PFSK-1 (cell line): ENCODE measurements around the gene SAA4.

Source experiments
- FOXP2 ChIP-seq: optimal IDR thresholded peaks from 2 replicates; pipeline ENCODE3; 2011; ENCODE audit warnings: borderline replicate concordance, control low read depth, inconsistent platforms; ENCODE audit not compliant: insufficient read depth; ENCODE audit errors: extremely low read length, extremely low read depth
- POLR2AphosphoS5 ChIP-seq: IDR thresholded peaks from 2 replicates; pipeline ENCODE4 v1.6.1; 2012; ENCODE audit warnings: low read depth, mild to moderate bottlenecking, control low read depth, low read length, moderate library complexity
- SIN3A ChIP-seq: IDR thresholded peaks from 2 replicates; pipeline ENCODE4 v1.6.1; 2012; ENCODE audit warnings: mild to moderate bottlenecking, low read length, moderate library complexity, borderline replicate concordance; ENCODE audit not compliant: insufficient read depth
- TAF1 ChIP-seq: IDR thresholded peaks from 2 replicates; pipeline ENCODE4 v1.6.1; 2012; ENCODE audit warnings: low read length, control low read depth, borderline replicate concordance; ENCODE audit not compliant: insufficient read depth
- TF ChIP-seq, protein P1 (sequence below), 2 experiments: IDR thresholded peaks; 2 replicates each; pipeline versions ENCODE4 v1.6.1 to v1.8.0; 2011 to 2012; ENCODE audit warnings: low read depth in 2 of 2, low read length in 2 of 2, control low read depth in 1 of 2, inconsistent platforms in 1 of 2, mild to moderate bottlenecking in 1 of 2, moderate library complexity in 1 of 2; ENCODE audit not compliant: insufficient read depth in 1 of 2

The SAA4 gene

DNA sequence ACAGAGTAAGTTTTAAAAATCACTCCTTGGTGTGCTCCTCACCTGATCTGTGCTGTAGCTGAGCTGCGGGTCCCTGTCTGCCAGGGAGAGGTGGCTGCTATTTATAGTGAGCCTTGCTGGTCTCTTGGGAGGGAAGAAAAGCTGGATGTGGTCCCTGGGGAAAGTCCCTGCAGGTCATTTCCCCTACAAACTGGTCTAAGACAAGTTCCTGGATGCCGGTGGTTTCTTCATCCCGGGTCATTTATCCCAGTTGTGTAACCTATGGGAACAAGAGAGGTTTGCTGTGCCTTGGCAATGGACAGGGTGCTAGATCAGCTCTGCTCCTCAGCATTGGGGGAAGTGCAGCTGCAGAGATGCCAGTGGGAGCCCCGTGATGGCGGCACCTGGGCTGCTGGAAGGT lies 12.0 kb upstream of the SAA4 start, which contains the start of gene SAA2:
SAA2 (minus strand) TSS at position 108 of the 400 bp plus-strand sequence. CDS start 657 bp downstream, outside the sequence.
- TF ChIP-seq, protein P1, sequence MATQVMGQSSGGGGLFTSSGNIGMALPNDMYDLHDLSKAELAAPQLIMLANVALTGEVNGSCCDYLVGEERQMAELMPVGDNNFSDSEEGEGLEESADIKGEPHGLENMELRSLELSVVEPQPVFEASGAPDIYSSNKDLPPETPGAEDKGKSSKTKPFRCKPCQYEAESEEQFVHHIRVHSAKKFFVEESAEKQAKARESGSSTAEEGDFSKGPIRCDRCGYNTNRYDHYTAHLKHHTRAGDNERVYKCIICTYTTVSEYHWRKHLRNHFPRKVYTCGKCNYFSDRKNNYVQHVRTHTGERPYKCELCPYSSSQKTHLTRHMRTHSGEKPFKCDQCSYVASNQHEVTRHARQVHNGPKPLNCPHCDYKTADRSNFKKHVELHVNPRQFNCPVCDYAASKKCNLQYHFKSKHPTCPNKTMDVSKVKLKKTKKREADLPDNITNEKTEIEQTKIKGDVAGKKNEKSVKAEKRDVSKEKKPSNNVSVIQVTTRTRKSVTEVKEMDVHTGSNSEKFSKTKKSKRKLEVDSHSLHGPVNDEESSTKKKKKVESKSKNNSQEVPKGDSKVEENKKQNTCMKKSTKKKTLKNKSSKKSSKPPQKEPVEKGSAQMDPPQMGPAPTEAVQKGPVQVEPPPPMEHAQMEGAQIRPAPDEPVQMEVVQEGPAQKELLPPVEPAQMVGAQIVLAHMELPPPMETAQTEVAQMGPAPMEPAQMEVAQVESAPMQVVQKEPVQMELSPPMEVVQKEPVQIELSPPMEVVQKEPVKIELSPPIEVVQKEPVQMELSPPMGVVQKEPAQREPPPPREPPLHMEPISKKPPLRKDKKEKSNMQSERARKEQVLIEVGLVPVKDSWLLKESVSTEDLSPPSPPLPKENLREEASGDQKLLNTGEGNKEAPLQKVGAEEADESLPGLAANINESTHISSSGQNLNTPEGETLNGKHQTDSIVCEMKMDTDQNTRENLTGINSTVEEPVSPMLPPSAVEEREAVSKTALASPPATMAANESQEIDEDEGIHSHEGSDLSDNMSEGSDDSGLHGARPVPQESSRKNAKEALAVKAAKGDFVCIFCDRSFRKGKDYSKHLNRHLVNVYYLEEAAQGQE (IDR thresholded peaks at IDR 0.05; ENCODE audit: insufficient read depth in 1 of 2, low read depth in 2 of 2, low read length in 2 of 2) = no peak
- TF ChIP-seq FOXP2 (no peak), POLR2AphosphoS5 (no peak), TAF1 (no peak), SIN3A (no peak)

DNA sequence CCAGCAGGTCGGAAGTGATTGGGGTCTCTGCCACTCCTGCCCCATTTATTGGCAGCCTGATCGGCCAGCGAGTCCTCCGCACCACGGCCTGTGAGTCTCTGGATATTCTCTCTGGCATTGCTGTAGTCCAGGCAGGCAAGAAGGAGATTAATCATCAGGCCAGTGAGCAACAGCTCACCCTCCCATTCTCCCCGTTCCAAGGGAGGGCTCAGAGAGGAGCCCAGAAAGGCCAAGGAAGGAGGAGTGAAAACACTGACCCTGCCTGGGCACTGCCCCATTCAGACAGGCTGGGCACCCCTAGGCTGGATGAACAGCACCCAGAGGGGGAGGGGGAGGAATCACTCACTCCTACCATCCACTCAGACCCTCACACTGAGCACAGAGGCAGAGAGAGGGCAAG lies 8.8 kb upstream of the SAA4 start:
- no peak for TF ChIP-seq SIN3A
- no peak for TF ChIP-seq FOXP2
- TF ChIP-seq TAF1 = no peak
- TF ChIP-seq POLR2AphosphoS5 = no peak
- TF ChIP-seq, protein P1 (IDR thresholded peaks at IDR 0.05; ENCODE audit: insufficient read depth in 1 of 2, low read depth in 2 of 2, low read length in 2 of 2) = no peak

DNA sequence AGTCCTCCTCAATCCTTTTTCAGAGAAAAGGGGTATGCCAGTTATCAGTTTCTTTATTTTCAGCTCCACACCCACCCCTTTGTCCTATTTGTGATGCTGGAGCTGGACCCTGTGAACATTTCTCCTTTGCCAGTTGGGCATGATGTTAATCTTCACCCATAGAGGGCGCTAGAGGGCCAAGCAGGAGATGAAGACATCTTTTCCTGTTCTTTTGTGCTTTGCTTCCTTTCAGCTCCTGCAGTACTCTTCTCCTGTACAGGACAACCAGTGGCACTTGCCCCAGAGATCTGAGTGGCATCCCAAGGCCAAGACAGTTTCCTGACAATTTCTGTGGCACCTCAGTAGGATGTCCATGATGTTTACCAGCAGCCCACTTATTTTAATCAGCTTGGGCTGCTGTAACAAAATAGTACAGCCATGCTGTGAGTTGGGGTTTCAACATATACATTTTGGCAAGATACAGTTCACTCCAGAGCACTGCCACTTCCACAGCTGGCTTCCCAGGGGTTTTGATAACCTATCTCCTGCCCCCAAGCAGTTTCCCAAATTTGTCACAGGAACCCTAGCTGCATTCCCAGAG lies 7.3 kb upstream of the SAA4 start:
- TF ChIP-seq, protein P1 (IDR thresholded peaks at IDR 0.05; ENCODE audit: insufficient read depth in 1 of 2, low read depth in 2 of 2, low read length in 2 of 2) = no peak
- no peak for TF ChIP-seq FOXP2
- TF ChIP-seq POLR2AphosphoS5 = no peak
- TF ChIP-seq SIN3A = no peak
- no peak for TF ChIP-seq TAF1

DNA sequence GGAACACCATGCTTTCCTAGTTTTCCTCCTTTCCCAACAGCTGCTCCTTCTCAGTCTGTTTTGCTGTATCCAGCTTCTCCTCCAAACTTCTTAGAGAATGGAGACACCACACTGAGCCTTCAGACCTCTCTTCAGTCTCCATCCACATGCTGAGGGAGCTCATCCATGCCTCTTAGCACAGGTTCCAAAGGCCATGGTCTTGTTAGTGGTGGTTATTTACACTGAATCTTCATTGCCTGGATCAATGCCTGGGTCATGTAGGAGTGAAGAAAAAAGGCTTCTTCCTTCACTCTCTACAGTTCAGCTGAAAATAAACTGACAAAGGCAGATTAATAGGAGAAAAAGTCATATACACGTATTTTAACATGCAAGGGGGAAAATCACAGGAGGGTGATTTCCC lies 3.1 kb upstream of the SAA4 start:
- TF ChIP-seq TAF1 (no peak), SIN3A (no peak), POLR2AphosphoS5 (no peak), FOXP2 (no peak)
- TF ChIP-seq, protein P1 (IDR thresholded peaks at IDR 0.05; ENCODE audit: insufficient read depth in 1 of 2, low read depth in 2 of 2, low read length in 2 of 2) = no peak
